Measurements from ENCODE around the gene TMEM174.

The TMEM174 gene

DNA sequence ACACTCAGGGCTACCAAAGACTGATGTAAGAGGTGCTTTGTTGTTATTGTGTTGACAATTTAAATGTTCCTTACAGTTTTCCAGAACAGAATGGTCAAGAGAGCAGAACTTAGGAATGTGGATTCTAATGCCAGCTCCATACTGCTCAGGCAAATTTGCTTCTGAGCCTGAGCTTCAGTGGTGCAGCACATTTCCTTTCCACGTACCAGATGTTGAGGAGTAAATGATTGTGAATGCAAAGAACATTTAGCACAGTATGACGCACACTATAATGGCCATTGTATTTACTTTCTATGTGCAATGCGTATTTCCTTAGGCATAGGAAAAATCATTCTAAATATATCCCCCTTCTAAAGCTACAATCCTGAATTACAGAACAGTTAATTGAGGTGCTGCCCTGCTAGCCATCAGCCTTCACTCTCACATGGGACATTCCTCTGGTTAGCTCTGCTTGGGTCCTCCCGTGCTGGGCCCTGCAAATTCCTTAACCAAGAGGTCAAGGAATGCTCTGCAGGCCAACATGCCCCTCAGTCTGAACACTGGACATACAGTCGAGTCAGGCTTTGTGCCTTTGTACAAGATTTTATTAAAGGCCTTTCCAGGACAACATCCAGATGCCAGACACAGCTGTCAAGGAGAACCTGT, 21.1 kb upstream of the TMEM174 start:
- TF ChIP-seq, protein P1, sequence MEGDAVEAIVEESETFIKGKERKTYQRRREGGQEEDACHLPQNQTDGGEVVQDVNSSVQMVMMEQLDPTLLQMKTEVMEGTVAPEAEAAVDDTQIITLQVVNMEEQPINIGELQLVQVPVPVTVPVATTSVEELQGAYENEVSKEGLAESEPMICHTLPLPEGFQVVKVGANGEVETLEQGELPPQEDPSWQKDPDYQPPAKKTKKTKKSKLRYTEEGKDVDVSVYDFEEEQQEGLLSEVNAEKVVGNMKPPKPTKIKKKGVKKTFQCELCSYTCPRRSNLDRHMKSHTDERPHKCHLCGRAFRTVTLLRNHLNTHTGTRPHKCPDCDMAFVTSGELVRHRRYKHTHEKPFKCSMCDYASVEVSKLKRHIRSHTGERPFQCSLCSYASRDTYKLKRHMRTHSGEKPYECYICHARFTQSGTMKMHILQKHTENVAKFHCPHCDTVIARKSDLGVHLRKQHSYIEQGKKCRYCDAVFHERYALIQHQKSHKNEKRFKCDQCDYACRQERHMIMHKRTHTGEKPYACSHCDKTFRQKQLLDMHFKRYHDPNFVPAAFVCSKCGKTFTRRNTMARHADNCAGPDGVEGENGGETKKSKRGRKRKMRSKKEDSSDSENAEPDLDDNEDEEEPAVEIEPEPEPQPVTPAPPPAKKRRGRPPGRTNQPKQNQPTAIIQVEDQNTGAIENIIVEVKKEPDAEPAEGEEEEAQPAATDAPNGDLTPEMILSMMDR (conservative IDR thresholded peaks at IDR 0.05; ENCODE audit: low read length) = no peak
- no peak for TF ChIP-seq EZH2phosphoT487 (IDR thresholded peaks at IDR 0.05; ENCODE audit: borderline replicate concordance)
- peaks cover 90% of the 10 kb centered on the region for H3K27me3 ChIP-seq (ENCODE audit: insufficient read depth, low read length, poor library complexity, severe bottlenecking)
- H4K20me1 ChIP-seq (ENCODE audit: insufficient read depth, low read length, poor library complexity, severe bottlenecking) = no peaks in the 10 kb centered on the region
- H3F3A ChIP-seq (ENCODE audit: low read depth) = no peaks in the 10 kb centered on the region
- no peaks in the 10 kb centered on the region for H3K36me3 ChIP-seq (ENCODE audit: insufficient read depth, low read length)
- H3K4me1 ChIP-seq (ENCODE audit: insufficient read depth, low read length, poor library complexity, severe bottlenecking) = no peaks in the 10 kb centered on the region
- H3K4me3 ChIP-seq (ENCODE audit: low read length, poor library complexity, severe bottlenecking) = no peak overlapping the region
- H3K4me2 ChIP-seq (ENCODE audit: low read depth, low read length, poor library complexity, severe bottlenecking) = no peak overlapping the region
- no peaks in the 10 kb centered on the region for H3K9me2 ChIP-seq (replicated peaks; ENCODE audit: low read depth, low read length)
- H3K79me2 ChIP-seq (ENCODE audit: insufficient read depth, low read length) = no peaks in the 10 kb centered on the region
- no peaks in the 10 kb centered on the region for H3K9me3 ChIP-seq (ENCODE audit: insufficient read depth, low read depth, low read length)
- H3K9ac ChIP-seq (ENCODE audit: low read depth, low read length, poor library complexity, severe bottlenecking) = no peak overlapping the region
- no peak overlapping the region for H2AFZ ChIP-seq (ENCODE audit: low read length)

DNA sequence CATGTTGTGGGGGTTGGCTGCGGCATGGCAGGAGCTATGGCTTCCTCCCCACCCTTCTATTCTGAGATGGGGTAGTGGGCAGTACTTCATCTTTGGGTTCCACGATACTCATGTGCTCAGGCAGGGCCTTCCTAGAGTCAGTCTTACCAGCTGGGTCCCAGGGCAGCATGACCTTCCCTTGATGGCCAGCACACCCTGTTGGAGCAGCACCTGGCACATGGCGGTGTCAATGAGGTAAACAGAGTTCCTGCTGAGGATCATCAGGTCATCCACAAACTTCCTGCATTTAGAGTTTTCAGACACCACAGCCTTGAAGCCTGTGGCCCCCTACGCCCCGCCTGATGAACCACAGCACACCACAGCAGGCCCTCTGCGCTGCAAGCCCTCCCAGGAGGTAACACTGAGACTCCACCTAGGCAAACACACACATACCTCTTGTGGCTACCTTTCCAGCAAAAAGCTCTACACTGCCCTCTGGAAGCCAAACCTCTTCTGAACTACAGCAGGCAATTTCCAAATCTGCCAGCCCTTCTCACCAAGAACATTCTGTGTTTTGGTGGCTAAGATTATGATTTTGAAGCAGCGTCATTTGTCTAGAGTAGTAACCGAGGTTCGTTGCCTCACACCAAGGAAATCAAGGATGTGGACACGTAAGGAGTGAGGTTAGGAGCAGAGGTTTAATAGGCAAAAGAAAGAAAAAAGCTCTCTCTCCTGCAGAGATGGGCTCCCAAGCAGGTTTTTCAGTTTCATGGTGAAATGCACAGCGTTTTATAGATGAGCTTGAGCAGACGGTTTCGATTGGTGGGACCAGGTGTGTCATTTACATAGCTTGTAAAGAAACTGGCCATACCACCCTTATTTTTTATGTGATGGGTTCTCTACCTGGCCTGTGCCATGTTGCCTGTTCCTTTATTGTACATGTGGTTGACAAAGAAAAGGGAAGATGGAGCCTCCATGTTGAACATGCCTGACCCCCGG, 20.3 kb upstream of the TMEM174 start:
- no peaks in the 10 kb centered on the region for H4K20me1 ChIP-seq (ENCODE audit: insufficient read depth, low read length, poor library complexity, severe bottlenecking)
- peaks cover 90% of the 10 kb centered on the region for H3K27me3 ChIP-seq (ENCODE audit: insufficient read depth, low read length, poor library complexity, severe bottlenecking)
- no peak overlapping the region for H2AFZ ChIP-seq (ENCODE audit: low read length)

DNA sequence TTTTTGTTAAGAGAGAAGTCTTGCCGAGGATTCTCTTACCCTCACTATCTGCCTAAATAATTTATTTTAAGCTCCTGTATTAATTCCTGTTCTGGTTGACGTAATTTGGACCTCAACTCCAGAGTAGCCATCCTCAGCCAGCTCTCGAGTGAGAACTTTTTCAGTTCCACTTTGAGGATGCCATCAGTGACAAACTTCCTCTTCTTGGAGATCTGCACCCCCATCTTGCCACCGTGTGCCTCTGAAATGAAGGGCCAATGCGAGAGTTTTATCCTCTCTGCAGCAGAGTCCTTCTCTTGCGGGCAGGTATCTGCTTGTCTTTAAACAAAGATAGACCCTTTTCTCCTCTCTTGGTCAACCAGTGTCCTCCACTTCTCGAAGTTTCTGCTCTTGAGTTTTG, 19.5 kb upstream of the TMEM174 start:
- Histone ChIP-seq H3K4me1 (ENCODE audit: insufficient read depth, low read length, poor library complexity, severe bottlenecking) (no peaks in the 10 kb centered on the region), H3K27me3 (ENCODE audit: insufficient read depth, low read length, poor library complexity, severe bottlenecking) (peaks cover 92% of the 10 kb centered on the region), H3K4me2 (ENCODE audit: low read depth, low read length, poor library complexity, severe bottlenecking) (no peak overlapping the region)

More for the DNA sequence above, 20.3 kb upstream of the TMEM174 start:
- Histone ChIP-seq H3F3A (ENCODE audit: low read depth) (no peaks in the 10 kb centered on the region), H3K9me2 (replicated peaks; ENCODE audit: low read depth, low read length) (no peaks in the 10 kb centered on the region), H3K36me3 (ENCODE audit: insufficient read depth, low read length) (no peaks in the 10 kb centered on the region), H3K4me3 (ENCODE audit: low read length, poor library complexity, severe bottlenecking) (no peak overlapping the region), H3K4me1 (ENCODE audit: insufficient read depth, low read length, poor library complexity, severe bottlenecking) (no peaks in the 10 kb centered on the region), H3K4me2 (ENCODE audit: low read depth, low read length, poor library complexity, severe bottlenecking) (no peak overlapping the region), H3K79me2 (ENCODE audit: insufficient read depth, low read length) (no peaks in the 10 kb centered on the region), H3K9me3 (ENCODE audit: insufficient read depth, low read depth, low read length) (no peaks in the 10 kb centered on the region), H3K9ac (ENCODE audit: low read depth, low read length, poor library complexity, severe bottlenecking) (no peak overlapping the region)
- TF ChIP-seq, protein P1 (conservative IDR thresholded peaks at IDR 0.05; ENCODE audit: low read length) = no peak
- no peak for TF ChIP-seq EZH2phosphoT487 (IDR thresholded peaks at IDR 0.05; ENCODE audit: borderline replicate concordance)

More for the DNA sequence above, 19.5 kb upstream of the TMEM174 start:
- Histone ChIP-seq H3K4me3 (ENCODE audit: low read length, poor library complexity, severe bottlenecking) (no peak overlapping the region), H2AFZ (ENCODE audit: low read length) (no peak overlapping the region), H3K79me2 (ENCODE audit: insufficient read depth, low read length) (no peaks in the 10 kb centered on the region), H3K36me3 (ENCODE audit: insufficient read depth, low read length) (no peaks in the 10 kb centered on the region), H3F3A (ENCODE audit: low read depth) (no peaks in the 10 kb centered on the region), H4K20me1 (ENCODE audit: insufficient read depth, low read length, poor library complexity, severe bottlenecking) (no peaks in the 10 kb centered on the region), H3K9ac (ENCODE audit: low read depth, low read length, poor library complexity, severe bottlenecking) (no peak overlapping the region), H3K9me2 (replicated peaks; ENCODE audit: low read depth, low read length) (no peaks in the 10 kb centered on the region), H3K9me3 (ENCODE audit: insufficient read depth, low read depth, low read length) (no peaks in the 10 kb centered on the region)
- no peak for TF ChIP-seq EZH2phosphoT487 (IDR thresholded peaks at IDR 0.05; ENCODE audit: borderline replicate concordance)
- TF ChIP-seq, protein P1 (conservative IDR thresholded peaks at IDR 0.05; ENCODE audit: low read length) = no peak
